ENCODE results near the gene RFNG. TPM values are rescaled to one million over a fixed set of nuclear protein-coding genes. Genes with fewer than 3 reads are reported as not detected.
A peak's percentile ranks its signal among the peaks of the same experiment; 100 is the strongest.

RFNG gene
- total and polyA plus RNA-seq, 2 of the 13 experiments (the other 11 are each of a cell fraction or from before 2014, with no cell fraction given) = 61.4 to 64.0 TPM

DNA sequence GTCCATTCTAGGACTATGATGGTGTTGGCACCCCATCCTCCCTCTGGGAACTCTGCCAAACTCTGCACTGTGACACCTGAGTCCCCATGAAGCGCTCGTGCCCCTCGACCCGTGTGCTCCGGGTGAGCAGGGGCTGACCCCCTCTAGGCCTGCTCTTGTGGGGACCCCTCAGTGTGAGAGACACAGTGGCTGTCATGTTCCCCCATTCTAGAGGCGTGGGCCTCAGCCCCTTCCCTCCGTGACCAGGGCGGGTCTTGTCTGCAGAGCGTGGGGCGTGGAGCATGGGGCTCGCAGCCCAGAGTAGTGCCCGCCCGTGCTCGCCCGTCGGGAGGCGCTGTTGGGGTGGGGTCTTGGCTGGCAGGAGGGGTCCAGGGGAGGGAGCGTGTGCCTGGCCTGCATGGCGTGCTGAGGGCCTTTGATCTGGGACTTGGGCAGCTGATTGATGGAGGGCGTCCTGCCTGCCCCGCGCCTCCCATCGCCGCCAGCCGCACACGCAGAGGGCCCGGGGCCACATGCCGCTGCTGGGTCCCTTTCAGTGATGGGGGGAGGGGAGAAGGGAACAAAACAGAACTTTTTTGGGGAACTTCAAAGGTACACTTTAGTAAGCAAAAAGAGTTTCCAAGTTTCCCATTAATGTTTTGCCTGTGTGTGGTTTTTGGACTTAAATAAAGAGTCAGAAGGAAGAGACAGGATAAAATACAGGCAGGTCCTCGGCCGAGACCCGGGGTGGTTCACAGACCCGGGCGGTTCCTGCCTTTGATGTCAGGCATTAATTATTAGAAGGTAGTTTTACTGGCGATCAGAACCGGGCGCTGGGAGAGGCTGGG is 51.4 kb downstream of the RFNG start (continued):
- TF ChIP-seq RFX3 (CRISPR knock-in tag; IDR thresholded peaks at IDR 0.05) (no peak), KLF13 (CRISPR knock-in tag; IDR thresholded peaks at IDR 0.05) (peak; percentile 93), ZNF432 (CRISPR knock-in tag; IDR thresholded peaks at IDR 0.05; ENCODE audit: borderline replicate concordance) (no peak; the same call in 1 of the 2 replicates), IRX3 (CRISPR knock-in tag; IDR thresholded peaks at IDR 0.05; ENCODE audit: borderline replicate concordance, low read depth) (no peak), ZFY (CRISPR knock-in tag; IDR thresholded peaks at IDR 0.05) (peak; percentile 65), NFE2L1 (CRISPR knock-in tag; IDR thresholded peaks at IDR 0.05; ENCODE audit: borderline replicate concordance) (peak; percentile 88; the same call in 1 of the 2 replicates), ZNF768 (CRISPR knock-in tag; IDR thresholded peaks at IDR 0.05) (peak; percentile 74; the same call in 1 of the 2 replicates), FOXK1 (CRISPR knock-in tag; IDR thresholded peaks at IDR 0.05; ENCODE audit: borderline replicate concordance, low read depth) (no peak; the same call in 1 of the 2 replicates), ZNF280B (CRISPR knock-in tag; IDR thresholded peaks at IDR 0.05; ENCODE audit: borderline replicate concordance) (peak; percentile 49; the same call in 1 of the 2 replicates), ZNF331 (CRISPR knock-in tag; IDR thresholded peaks at IDR 0.05) (peak; percentile 17), NKX3-1 (CRISPR knock-in tag; IDR thresholded peaks at IDR 0.05) (no peak; the same call in 1 of the 2 replicates), HNRNPK (IDR thresholded peaks at IDR 0.05; ENCODE audit: low read depth, low read length, poor library complexity, severe bottlenecking) (peak; percentile 80), FLYWCH1 (CRISPR knock-in tag; IDR thresholded peaks at IDR 0.05) (no peak), ZNF780A (CRISPR knock-in tag; IDR thresholded peaks at IDR 0.05) (peak; percentile 13; the same call in 1 of the 2 replicates), ZXDC (CRISPR knock-in tag; IDR thresholded peaks at IDR 0.05) (no peak; the same call in 1 of the 2 replicates)
- TF ChIP-seq, protein P1, sequence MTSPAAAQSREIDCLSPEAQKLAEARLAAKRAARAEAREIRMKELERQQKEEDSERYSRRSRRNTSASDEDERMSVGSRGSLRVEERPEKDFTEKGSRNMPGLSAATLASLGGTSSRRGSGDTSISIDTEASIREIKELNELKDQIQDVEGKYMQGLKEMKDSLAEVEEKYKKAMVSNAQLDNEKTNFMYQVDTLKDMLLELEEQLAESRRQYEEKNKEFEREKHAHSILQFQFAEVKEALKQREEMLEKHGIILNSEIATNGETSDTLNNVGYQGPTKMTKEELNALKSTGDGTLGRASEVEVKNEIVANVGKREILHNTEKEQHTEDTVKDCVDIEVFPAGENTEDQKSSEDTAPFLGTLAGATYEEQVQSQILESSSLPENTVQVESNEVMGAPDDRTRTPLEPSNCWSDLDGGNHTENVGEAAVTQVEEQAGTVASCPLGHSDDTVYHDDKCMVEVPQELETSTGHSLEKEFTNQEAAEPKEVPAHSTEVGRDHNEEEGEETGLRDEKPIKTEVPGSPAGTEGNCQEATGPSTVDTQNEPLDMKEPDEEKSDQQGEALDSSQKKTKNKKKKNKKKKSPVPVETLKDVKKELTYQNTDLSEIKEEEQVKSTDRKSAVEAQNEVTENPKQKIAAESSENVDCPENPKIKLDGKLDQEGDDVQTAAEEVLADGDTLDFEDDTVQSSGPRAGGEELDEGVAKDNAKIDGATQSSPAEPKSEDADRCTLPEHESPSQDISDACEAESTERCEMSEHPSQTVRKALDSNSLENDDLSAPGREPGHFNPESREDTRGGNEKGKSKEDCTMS (CRISPR knock-in tag; conservative IDR thresholded peaks at IDR 0.05) = no peak
- TF ChIP-seq, protein P2, sequence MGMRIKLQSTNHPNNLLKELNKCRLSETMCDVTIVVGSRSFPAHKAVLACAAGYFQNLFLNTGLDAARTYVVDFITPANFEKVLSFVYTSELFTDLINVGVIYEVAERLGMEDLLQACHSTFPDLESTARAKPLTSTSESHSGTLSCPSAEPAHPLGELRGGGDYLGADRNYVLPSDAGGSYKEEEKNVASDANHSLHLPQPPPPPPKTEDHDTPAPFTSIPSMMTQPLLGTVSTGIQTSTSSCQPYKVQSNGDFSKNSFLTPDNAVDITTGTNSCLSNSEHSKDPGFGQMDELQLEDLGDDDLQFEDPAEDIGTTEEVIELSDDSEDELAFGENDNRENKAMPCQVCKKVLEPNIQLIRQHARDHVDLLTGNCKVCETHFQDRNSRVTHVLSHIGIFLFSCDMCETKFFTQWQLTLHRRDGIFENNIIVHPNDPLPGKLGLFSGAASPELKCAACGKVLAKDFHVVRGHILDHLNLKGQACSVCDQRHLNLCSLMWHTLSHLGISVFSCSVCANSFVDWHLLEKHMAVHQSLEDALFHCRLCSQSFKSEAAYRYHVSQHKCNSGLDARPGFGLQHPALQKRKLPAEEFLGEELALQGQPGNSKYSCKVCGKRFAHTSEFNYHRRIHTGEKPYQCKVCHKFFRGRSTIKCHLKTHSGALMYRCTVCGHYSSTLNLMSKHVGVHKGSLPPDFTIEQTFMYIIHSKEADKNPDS (CRISPR knock-in tag; IDR thresholded peaks at IDR 0.05) = peak; percentile 28; the same call in 1 of the 2 replicates
